OCI-LY1 (cell line): ENCODE data around the gene VPS39.

Source experiments
- CTCF ChIP-seq: fragments of 200-600 bp; sonication (generic), shearing (Covaris generic); IDR thresholded peaks from 2 replicates; pipeline ENCODE4 v1.5.1; 2017; ENCODE audit warnings: mild to moderate bottlenecking, antibody characterized with exemption, low read length, moderate library complexity, mixed read lengths
- EZH2 ChIP-seq: fragments of 200-600 bp; sonication (generic), shearing (Covaris generic); IDR thresholded peaks from 2 replicates; pipeline ENCODE4 v1.8.0; 2017; ENCODE audit warnings: borderline replicate concordance, mixed run types, mild to moderate bottlenecking, antibody characterized with exemption, low read length, moderate library complexity, mixed read lengths

- TF ChIP-seq CTCF, result no peak
- TF ChIP-seq EZH2, result no peak
Observed at GRCh38 chr15:42213511-42213910, 5.4 kb upstream of the VPS39 start.
